K562 (cell line): ENCODE data around the gene KCNJ8. TPM values are rescaled to one million over a fixed set of nuclear protein-coding genes. Genes with fewer than 3 reads are reported as not detected.

Source experiments
- ATAC-seq: fragments of 200-7000 bp; cut with Tn5 transposase; 3 replicates; pipeline ENCODE4 v1.9.1; 2020; ENCODE audit warnings: moderate library complexity
- Bru-seq: library from RNA; stranded (reverse); fragments of 400-500 nt; gene quantifications from one replicate; lab custom pipeline; 2021; lab: Mats Ljungman, UMichigan
- BruChase-seq, 2 experiments: library from RNA; stranded (reverse); fragments of 400-500 nt; gene quantifications; one replicate each; lab custom pipeline; 2021; lab: Mats Ljungman, UMichigan
- BruUV-seq: library from RNA; stranded (reverse); fragments of 400-500 nt; replicated peaks from 2 replicates; lab custom pipeline; 2021; lab: Mats Ljungman, UMichigan
- CTCF ChIA-PET: fragments of 300-600 bp; formaldehyde crosslinking; extraction: SDS; loops from one replicate; lab custom pipeline; 2021; ENCODE audit warnings: low intra/inter-chr PET ratio; lab: Yijun Ruan, JAX
- POLR2A ChIA-PET: fragments of 300-600, 350-650 bp; sonication (Branson Sonifier 250); formaldehyde crosslinking; extraction: SDS; loops from one replicate; lab custom pipeline; 2021; ENCODE audit warnings: antibody characterized with exemption, inconsistent platforms; lab: Yijun Ruan, JAX
- DNase-seq, 4 experiments: peaks; one replicate each; pipeline versions ENCODE4 v3.0.0 to v3.0.0-alpha.2; 2011 to 2018; ENCODE audit warnings: low spot score in 3 of 4, mixed read lengths in 3 of 4; ENCODE audit errors: extremely low read depth in 1 of 4
- FAIRE-seq: peaks from 2 replicates; lab custom pipeline; 2011; peaks lifted over from hg19 to GRCh38; lab: Jason Lieb, UNC
- H2AFZ ChIP-seq: 2 replicates; pipeline ENCODE4 v1.6.0; 2011; ENCODE audit warnings: low read depth, low read length, control low read depth, inconsistent platforms
- H3K27ac ChIP-seq: fragments of 200-600 bp; 3 replicates; pipeline ENCODE4 v1.8.0; 2011; ENCODE audit warnings: low read depth, mild to moderate bottlenecking, control low read depth, inconsistent platforms, low read length, moderate library complexity, mixed read lengths; ENCODE audit errors: extremely low read depth
- H3K27me3 ChIP-seq, 2 experiments: fragments of 300-600 bp in 1 of 2; 2 replicates in 1 of 2; 3 replicates in 1 of 2; pipeline versions ENCODE4 v1.6.0 to v1.8.0; 2011; ENCODE audit warnings: inconsistent platforms in 2 of 2, low read length in 2 of 2, mild to moderate bottlenecking in 1 of 2, mixed read lengths in 1 of 2, moderate library complexity in 1 of 2; ENCODE audit not compliant: control insufficient read depth in 2 of 2, insufficient read depth in 2 of 2
- H3K36me3 ChIP-seq: fragments of 300-600 bp; 3 replicates; pipeline ENCODE4 v1.8.0; 2011; ENCODE audit warnings: mild to moderate bottlenecking, low read length, inconsistent platforms; ENCODE audit not compliant: control insufficient read depth, insufficient read depth
- H3K4me1 ChIP-seq, 2 experiments: fragments of 200-600 bp in 1 of 2; replicated peaks in 1 of 2; 2 replicates in 1 of 2; 3 replicates in 1 of 2; pipeline versions ENCODE4 v1.5.1 to v1.8.0; 2011; ENCODE audit warnings: inconsistent platforms in 2 of 2, low read length in 2 of 2, mild to moderate bottlenecking in 1 of 2, mixed read lengths in 1 of 2, moderate library complexity in 1 of 2; ENCODE audit not compliant: control insufficient read depth in 2 of 2, insufficient read depth in 2 of 2
- H3K4me2 ChIP-seq: 2 replicates; pipeline ENCODE4 v1.6.1; 2011; ENCODE audit warnings: low read length, control low read depth, inconsistent platforms, mixed read lengths; ENCODE audit not compliant: insufficient read depth
- H3K4me3 ChIP-seq: fragments of 200-600 bp; sonication (generic), shearing (Covaris generic); 2 replicates; pipeline ENCODE4 v1.5.1; 2016; ENCODE audit warnings: control low read depth, inconsistent platforms
- H3K79me2 ChIP-seq: fragments of 200-600 bp; 3 replicates; pipeline ENCODE4 v1.8.0; 2011; ENCODE audit warnings: low read length, inconsistent platforms; ENCODE audit not compliant: control insufficient read depth, insufficient read depth
- H3K9ac ChIP-seq, 2 experiments: 2 replicates each; pipeline versions ENCODE4 v1.6.0 to v1.6.1; 2011; ENCODE audit warnings: low read depth in 2 of 2, low read length in 2 of 2, control low read depth in 1 of 2, inconsistent platforms in 1 of 2, mild to moderate bottlenecking in 1 of 2, mixed read lengths in 1 of 2; ENCODE audit not compliant: insufficient read depth in 1 of 2
- H3K9me1 ChIP-seq: one replicate; pipeline ENCODE4 v1.6.0; 2011; ENCODE audit warnings: inconsistent platforms, mild to moderate bottlenecking, low read length, moderate library complexity; ENCODE audit not compliant: control insufficient read depth, insufficient read depth
- H3K9me3 ChIP-seq: replicated peaks from 2 replicates; pipeline ENCODE4 v1.5.1; 2011; ENCODE audit warnings: low read depth, low read length, inconsistent platforms; ENCODE audit not compliant: control insufficient read depth, insufficient read depth
- H4K20me1 ChIP-seq: replicated peaks from 2 replicates; pipeline ENCODE4 v1.6.1; 2011; ENCODE audit warnings: low read length, inconsistent platforms, mixed read lengths; ENCODE audit not compliant: control insufficient read depth, insufficient read depth
- CHD2 ChIP-seq: IDR thresholded peaks from 2 replicates; pipeline ENCODE4 v1.6.1; 2011; ENCODE audit warnings: low read depth, low read length
- GATAD2A ChIP-seq: fragments of 450-650 bp; IDR thresholded peaks from 2 replicates; pipeline ENCODE4 v1.6.1; 2017
- HNRNPLL ChIP-seq: fragments of 200-400 bp; formaldehyde crosslinking; IDR thresholded peaks from 2 replicates; pipeline ENCODE4 v1.6.1; 2017; ENCODE audit warnings: low read length, low read depth, mild to moderate bottlenecking; ENCODE audit not compliant: poor library complexity, severe bottlenecking
- HSF4 ChIP-seq: fragments of 250-450 bp; sonication (Bioruptor Pico); IDR thresholded peaks from 2 replicates; pipeline ENCODE4 v2.1.2; 2022; ENCODE audit warnings: mild to moderate bottlenecking, moderate library complexity, borderline replicate concordance
- KDM1A ChIP-seq, 2 experiments: fragments of 450-650 bp; IDR thresholded peaks; 2 replicates each; pipeline ENCODE4 v1.6.1; 2016; ENCODE audit warnings: mild to moderate bottlenecking in 2 of 2
- MEIS2 ChIP-seq: fragments of 450-650 bp; IDR thresholded peaks from 2 replicates; pipeline ENCODE4 v1.6.1; 2014; ENCODE audit warnings: mild to moderate bottlenecking; ENCODE audit not compliant: partially characterized antibody
- PKNOX1 ChIP-seq: fragments of 450-650 bp; IDR thresholded peaks from 2 replicates; pipeline ENCODE4 v1.6.1; 2016
- POLR2G ChIP-seq: fragments of 200-400 bp; formaldehyde crosslinking; IDR thresholded peaks from 2 replicates; pipeline ENCODE4 v1.6.1; 2017; ENCODE audit warnings: low read depth, mild to moderate bottlenecking, antibody characterized with exemption, low read length, moderate library complexity
- RBFOX2 ChIP-seq: fragments of 200-400 bp; formaldehyde crosslinking; IDR thresholded peaks from 2 replicates; pipeline ENCODE4 v1.6.1; 2017; ENCODE audit warnings: low read depth, mild to moderate bottlenecking, low read length, moderate library complexity
- SREBF1 ChIP-seq: fragments of 150-350 bp; IDR thresholded peaks from 2 replicates; pipeline ENCODE4 v1.6.1; 2014; ENCODE audit warnings: antibody characterized with exemption, low read depth, low read length, borderline replicate concordance
- VEZF1 ChIP-seq: fragments of 200-800 bp; sonication (Bioruptor generic); IDR thresholded peaks from 2 replicates; pipeline ENCODE4 v1.6.1; 2017; ENCODE audit warnings: missing genetic modification characterization, missing compliant biosample characterization
- ZBTB7A ChIP-seq: IDR thresholded peaks from 2 replicates; pipeline ENCODE4 v1.6.1; 2011; ENCODE audit warnings: low read depth, mild to moderate bottlenecking, low read length, moderate library complexity, borderline replicate concordance; ENCODE audit not compliant: control insufficient read depth
- ZNF444 ChIP-seq: fragments of 250-450 bp; sonication (Bioruptor Pico); IDR thresholded peaks from 2 replicates; pipeline ENCODE4 v1.4.0; 2020; ENCODE audit warnings: mild to moderate bottlenecking, moderate library complexity
- WGBS: fragments of 100-300 bp; shearing (Covaris generic); methylation state at CpG from one replicate; pipeline ENCODE4 v1.1.6; 2016; ENCODE audit warnings: low coverage, mixed read lengths; ENCODE audit not compliant: insufficient coverage; ENCODE audit errors: missing lambda C conversion rate; 5-methylcytosine and 5-hydroxymethylcytosine counted together
- in situ Hi-C: fragments of 300-500 bp; cut with MboI; formaldehyde crosslinking; loops from 4 replicates; pipeline ENCODE4 v1.15.0; 2018; ENCODE audit warnings: inconsistent platforms, mixed read lengths
- intact Hi-C: fragments of 100-400 bp; cut with micrococcal nuclease; formaldehyde crosslinking; loops from 2 replicates; pipeline ENCODE4 v1.14.2; 2022
- long read RNA-seq, 3 experiments: library from polyadenylated mRNA in 2 of 3; library from RNA in 1 of 3; unstranded in 2 of 3; stranded (forward) in 1 of 3; transcript quantifications; one replicate each; pipeline ENCODE4 v2.0.0, GENCODE V29; 2019 to 2022
- polyA minus RNA-seq, 3 experiments: library from RNA; depleted of rRNA, polyadenylated mRNA; stranded (reverse); fragments of >200 nt; gene quantifications; 2 replicates each; pipeline ENCODE4 v1.2.3, GENCODE V29; 2011
- polyA plus RNA-seq, 8 experiments: library from polyadenylated mRNA; depleted of rRNA in 4 of 8; stranded (reverse) in 5 of 8; unstranded in 3 of 8; fragments of >200 nt; fragmentation: Nextera tagmentation in 2 of 8; fragmentation: Illumina TruSeq in 1 of 8; extraction: Ambion mirVana in 2 of 8; extraction: Trizol in 1 of 8; gene quantifications; 2 replicates each; pipeline versions ENCODE4 v1.2.1 to v1.2.3, GENCODE V29; 2011 to 2014; ENCODE audit warnings: inconsistent platforms in 1 of 8, missing spikeins in 1 of 8
- total RNA-seq, 7 experiments: library from RNA; depleted of rRNA in 6 of 7; stranded (reverse); fragments of >200 nt in 6 of 7; fragmentation: Illumina TruSeq in 2 of 7; extraction: Trizol in 2 of 7; gene quantifications; 2 replicates each; pipeline versions ENCODE4 v1.2.1 to v1.2.3, GENCODE V29; 2011 to 2021; ENCODE audit warnings: low replicate concordance in 1 of 7

The KCNJ8 gene
- total RNA-seq (2011; cell fraction: chromatin; rRNA removed; ENCODE audit: low replicate concordance): 3.7 and 3.8 TPM in 2 replicates
- 3.2 and 3.8 TPM in 2 replicates for total RNA-seq (2011; cell fraction: nucleolus; rRNA removed)
- 3.9 and 4.0 TPM in 2 replicates for total RNA-seq (2011; cell fraction: nucleoplasm; rRNA removed)
- total RNA-seq (2014; rRNA removed) (1.3 TPM in 2 replicates), total RNA-seq (2014; rRNA removed; fragmentation: Illumina TruSeq; extraction: Trizol) (1.1 and 1.4 TPM in 2 replicates), total RNA-seq (2015; rRNA removed; fragmentation: Illumina TruSeq; extraction: Trizol) (1.4 and 1.8 TPM in 2 replicates), total RNA-seq (2021) (1.3 and 1.5 TPM in 2 replicates), polyA plus RNA-seq (2011; rRNA removed) (0.58 and 3.6 TPM in 2 replicates), polyA plus RNA-seq (2014; fragmentation: Illumina TruSeq; extraction: Trizol) (1.0 TPM in 2 replicates), polyA plus RNA-seq (2014; fragmentation: Nextera tagmentation; extraction: Ambion mirVana) (under 1 TPM; 0.28 to 0.29 TPM), polyA plus RNA-seq (2014; rRNA removed) (0.51 and 1.1 TPM in 2 replicates), polyA minus RNA-seq (2011; rRNA and poly(A)+ RNA removed) (1.4 and 6.5 TPM in 2 replicates), Bru-seq, nascent RNA (percentile 59 among the genes with signal in this experiment), BruChase-seq, experiment 1, labeled RNA remaining after a 2-hour chase (percentile 47 among the genes with signal in this experiment), BruChase-seq, experiment 2, labeled RNA remaining after a 6-hour chase (percentile 46 among the genes with signal in this experiment)
- 0.37 and 2.4 TPM in 2 replicates for polyA plus RNA-seq (2011; cell fraction: cytosol; rRNA removed)
- 0.62 and 3.0 TPM in 2 replicates for polyA plus RNA-seq (2011; cell fraction: nucleus; rRNA removed)
- 0.91 and 1.2 TPM in 2 replicates for polyA plus RNA-seq (2012)
- polyA minus RNA-seq (2011; cell fraction: cytosol; rRNA and poly(A)+ RNA removed): 1.7 TPM in 1 of 2 replicates, not detected in the other
- 1.8 and 7.1 TPM in 2 replicates for polyA minus RNA-seq (2011; cell fraction: nucleus; rRNA and poly(A)+ RNA removed)
- long read RNA-seq, experiment 1, partial matches to known transcripts: 1 of 5 reads
- long read RNA-seq, experiment 1, other reads (novel, unspliced or antisense): 1 of 5 reads
- long read RNA-seq, experiment 2, partial matches to known transcripts: 0 of 1 reads
- long read RNA-seq, experiment 2, other reads (novel, unspliced or antisense): 0 of 1 reads
- long read RNA-seq, experiment 3, partial matches to known transcripts: 0 of 1 reads
- long read RNA-seq, experiment 3, other reads (novel, unspliced or antisense): 0 of 1 reads

- Histone ChIP-seq H3K9me3 (no peaks in the 10 kb centered on the region), H3K4me2 (peak within 1 kb of the TSS; percentile 58), H3K4me3 (peak within 1 kb of the TSS; percentile 47), H4K20me1 (no peaks in the 10 kb centered on the region), H3K9ac (peak within 1 kb of the TSS; percentile 63 to 82), H2AFZ (peak within 1 kb of the TSS; percentile 68), H3K27me3 (no peaks in the 10 kb centered on the region; a peak in 1 of 5 replicates), H3K27ac (peak within 1 kb of the TSS; percentile 78), H3K4me1 (peaks cover 0 to 8% of the 10 kb centered on the region in 2 experiments; a peak in 3 of 5 replicates), H3K36me3 (no peaks in the 10 kb centered on the region; the same call in 2 of the 3 replicates), H3K9me1 (no peaks in the 10 kb centered on the region), H3K79me2 (peaks cover 5% of the 10 kb centered on the region; the same call in 2 of the 3 replicates)
- intact Hi-C loops: loop anchor here (5.0 kb wide), 1 partner anchor 213 kb away; no protein-coding TSS in a partner anchor
- ATAC-seq: peak; percentile 87
- WGBS: 3% methylated on average over 15 of the region's 49 CpGs
- peak; percentile 56 to 84 (median 57) for DNase-seq
- no peak for FAIRE-seq
- TSS peak; percentile 45 for BruUV-seq
- peak; percentile 8 for TF ChIP-seq MEIS2
- peak; percentile 51; the same call in 1 of the 2 replicates for TF ChIP-seq ZBTB7A
- TF ChIP-seq HSF4 (CRISPR knock-in tag): no peak
- peak in 1 of 2 experiments; percentile 24; a peak in 1 of 4 replicates for TF ChIP-seq KDM1A (IDR thresholded peaks at IDR 0.05)
- 0 out of 2 replicates have a peak, but pooled peaks have one; percentile 6 for TF ChIP-seq PKNOX1
- TF ChIP-seq VEZF1: peak; percentile 92
- no peak for TF ChIP-seq GATAD2A
- peak; percentile 73 for TF ChIP-seq RBFOX2
- TF ChIP-seq ZNF444 (CRISPR knock-in tag): peak; percentile 56; the same call in 1 of the 2 replicates
- TF ChIP-seq CHD2: 0 out of 2 replicates have a peak, but pooled peaks have one; percentile 26
- peak; percentile 47 for TF ChIP-seq HNRNPLL
- TF ChIP-seq POLR2G: peak; percentile 77
- TF ChIP-seq SREBF1: no peak
- in situ Hi-C loops: no loop called here
- ChIA-PET POLR2A (interaction anchor here (0.7 to 1.3 kb wide), 3 partner anchors 8 to 69 kb away, joined by 3 to 5 read pairs (median 3); no protein-coding TSS in a partner anchor), CTCF (no interaction called here)
Measured at GRCh38 chr12:21774358-21775132, at the start of gene KCNJ8. KCNJ8 (minus strand) TSS chr12:21774706; CDS start chr12:21773616, 1,090 bp downstream.
